ENCODE results near the gene FLRT3. TPM values are rescaled to one million over a fixed set of nuclear protein-coding genes. Genes with fewer than 3 reads are reported as not detected.

FLRT3 gene
- total and polyA plus RNA-seq, 9 of the 15 experiments (the other 6 are each of a cell fraction or from before 2014, with no cell fraction given) = 0.04 TPM; not detected in 8

DNA sequence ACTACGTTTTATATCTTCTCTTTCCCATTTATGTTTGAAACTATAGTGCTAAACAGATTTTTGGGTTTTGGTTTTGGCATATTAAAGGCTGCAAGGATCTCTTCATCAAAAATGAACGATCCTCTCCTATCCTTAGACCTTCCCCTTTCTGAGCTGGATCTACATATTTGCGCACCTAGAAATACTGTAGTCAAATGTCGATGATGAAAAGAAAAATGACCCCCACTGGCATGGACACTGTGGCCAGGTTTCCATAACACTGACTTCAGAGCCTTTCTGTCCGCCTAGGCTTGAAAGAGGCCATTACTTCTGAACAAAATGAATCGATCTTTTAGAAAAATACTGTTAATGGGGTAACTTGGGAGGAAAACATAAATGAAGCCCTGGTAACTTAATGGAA lies 5.8 kb downstream of the FLRT3 start:
- Histone ChIP-seq H3K9ac (ENCODE audit: insufficient read depth in 1 of 2, low read depth in 2 of 2, low read length in 2 of 2) (no peak overlapping the region), H3K4me2 (ENCODE audit: insufficient read depth, low read length) (no peak overlapping the region), H3K79me2 (ENCODE audit: control insufficient read depth, insufficient read depth, low read length) (no peaks in the 10 kb centered on the region), H3K9me1 (ENCODE audit: control insufficient read depth, insufficient read depth, low read length) (no peaks in the 10 kb centered on the region), H2AFZ (ENCODE audit: low read depth, low read length) (no peak overlapping the region), H3K9me3 (replicated peaks; ENCODE audit: control insufficient read depth, insufficient read depth, low read depth, low read length) (no peaks in the 10 kb centered on the region), H3K36me3 (ENCODE audit: control insufficient read depth, insufficient read depth, low read length) (no peaks in the 10 kb centered on the region), H3K27me3 (ENCODE audit: control insufficient read depth in 2 of 2, insufficient read depth in 2 of 2, low read length in 2 of 2) (no peaks in the 10 kb centered on the region), H3K27ac (ENCODE audit: extremely low read depth, low read depth, low read length) (no peak overlapping the region), H3K4me3 (no peak overlapping the region), H3K4me1 (replicated peaks in 1 of 2; ENCODE audit: control insufficient read depth in 2 of 2, insufficient read depth in 2 of 2, low read length in 2 of 2) (no peaks in the 10 kb centered on the region), H4K20me1 (replicated peaks; ENCODE audit: control insufficient read depth, insufficient read depth, low read length) (no peaks in the 10 kb centered on the region)
- FAIRE-seq = no peak
- TF ChIP-seq BHLHE40 (IDR thresholded peaks at IDR 0.05; ENCODE audit: low read length) = no peak
- TF ChIP-seq, protein P1, sequence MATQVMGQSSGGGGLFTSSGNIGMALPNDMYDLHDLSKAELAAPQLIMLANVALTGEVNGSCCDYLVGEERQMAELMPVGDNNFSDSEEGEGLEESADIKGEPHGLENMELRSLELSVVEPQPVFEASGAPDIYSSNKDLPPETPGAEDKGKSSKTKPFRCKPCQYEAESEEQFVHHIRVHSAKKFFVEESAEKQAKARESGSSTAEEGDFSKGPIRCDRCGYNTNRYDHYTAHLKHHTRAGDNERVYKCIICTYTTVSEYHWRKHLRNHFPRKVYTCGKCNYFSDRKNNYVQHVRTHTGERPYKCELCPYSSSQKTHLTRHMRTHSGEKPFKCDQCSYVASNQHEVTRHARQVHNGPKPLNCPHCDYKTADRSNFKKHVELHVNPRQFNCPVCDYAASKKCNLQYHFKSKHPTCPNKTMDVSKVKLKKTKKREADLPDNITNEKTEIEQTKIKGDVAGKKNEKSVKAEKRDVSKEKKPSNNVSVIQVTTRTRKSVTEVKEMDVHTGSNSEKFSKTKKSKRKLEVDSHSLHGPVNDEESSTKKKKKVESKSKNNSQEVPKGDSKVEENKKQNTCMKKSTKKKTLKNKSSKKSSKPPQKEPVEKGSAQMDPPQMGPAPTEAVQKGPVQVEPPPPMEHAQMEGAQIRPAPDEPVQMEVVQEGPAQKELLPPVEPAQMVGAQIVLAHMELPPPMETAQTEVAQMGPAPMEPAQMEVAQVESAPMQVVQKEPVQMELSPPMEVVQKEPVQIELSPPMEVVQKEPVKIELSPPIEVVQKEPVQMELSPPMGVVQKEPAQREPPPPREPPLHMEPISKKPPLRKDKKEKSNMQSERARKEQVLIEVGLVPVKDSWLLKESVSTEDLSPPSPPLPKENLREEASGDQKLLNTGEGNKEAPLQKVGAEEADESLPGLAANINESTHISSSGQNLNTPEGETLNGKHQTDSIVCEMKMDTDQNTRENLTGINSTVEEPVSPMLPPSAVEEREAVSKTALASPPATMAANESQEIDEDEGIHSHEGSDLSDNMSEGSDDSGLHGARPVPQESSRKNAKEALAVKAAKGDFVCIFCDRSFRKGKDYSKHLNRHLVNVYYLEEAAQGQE (IDR thresholded peaks at IDR 0.05; ENCODE audit: borderline replicate concordance) = no peak
- TF ChIP-seq, protein P1 (CRISPR knock-in tag; IDR thresholded peaks at IDR 0.05; ENCODE audit: low read depth) = no peak
- TF ChIP-seq HSF4 (CRISPR knock-in tag; IDR thresholded peaks at IDR 0.05; ENCODE audit: borderline replicate concordance) = no peak
- no peak for TF ChIP-seq POLR2G (IDR thresholded peaks at IDR 0.05; ENCODE audit: low read depth, low read length)
- TF ChIP-seq JUNB (CRISPR knock-in tag; conservative IDR thresholded peaks at IDR 0.05) = no peak
- no peak for TF ChIP-seq NBN (IDR thresholded peaks at IDR 0.05; ENCODE audit: low read depth)
- TF ChIP-seq PCBP1 (IDR thresholded peaks at IDR 0.05; ENCODE audit: low read depth, low read length, poor library complexity, severe bottlenecking) = no peak
- no peak for TF ChIP-seq PHB2 (IDR thresholded peaks at IDR 0.05; ENCODE audit: low read depth)
- TF ChIP-seq, protein P2, sequence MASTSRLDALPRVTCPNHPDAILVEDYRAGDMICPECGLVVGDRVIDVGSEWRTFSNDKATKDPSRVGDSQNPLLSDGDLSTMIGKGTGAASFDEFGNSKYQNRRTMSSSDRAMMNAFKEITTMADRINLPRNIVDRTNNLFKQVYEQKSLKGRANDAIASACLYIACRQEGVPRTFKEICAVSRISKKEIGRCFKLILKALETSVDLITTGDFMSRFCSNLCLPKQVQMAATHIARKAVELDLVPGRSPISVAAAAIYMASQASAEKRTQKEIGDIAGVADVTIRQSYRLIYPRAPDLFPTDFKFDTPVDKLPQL (IDR thresholded peaks at IDR 0.05; ENCODE audit: extremely low read depth, insufficient read length) = no peak
- TF ChIP-seq, protein P3, sequence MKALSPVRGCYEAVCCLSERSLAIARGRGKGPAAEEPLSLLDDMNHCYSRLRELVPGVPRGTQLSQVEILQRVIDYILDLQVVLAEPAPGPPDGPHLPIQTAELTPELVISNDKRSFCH (CRISPR knock-in tag; IDR thresholded peaks at IDR 0.05) = no peak
- TF ChIP-seq, protein P3 (tag; IDR thresholded peaks at IDR 0.05) = no peak
- TF ChIP-seq HDAC1 (IDR thresholded peaks at IDR 0.05) = no peak
- TF ChIP-seq STAT5B (CRISPR knock-in tag; IDR thresholded peaks at IDR 0.05) = no peak
- TF ChIP-seq MAFF (IDR thresholded peaks at IDR 0.05; ENCODE audit: low read length) = no peak
- TF ChIP-seq SIRT6 (IDR thresholded peaks at IDR 0.05; ENCODE audit: low read depth, low read length) = no peak
- no peak for ATAC-seq
- ChIA-PET POLR2A (no interaction called here), CTCF (ENCODE audit: low intra/inter-chr PET ratio) (no interaction called here)
- in situ Hi-C loops (cut with MboI) = no loop called here
- intact Hi-C loops (cut with micrococcal nuclease) = no loop called here
- DNase-seq (ENCODE audit: extremely low read depth in 1 of 4, low spot score in 3 of 4) = no peak
- BruUV-seq (replicated peaks) = no TSS peak
- WGBS (ENCODE audit: insufficient coverage, low coverage, missing lambda C conversion rate) = 0% methylated on average over 6 of the region's 6 CpGs
